Measurements from ENCODE around the gene CTBP2. TPM values are rescaled to one million over a fixed set of nuclear protein-coding genes. Genes with fewer than 3 reads are reported as not detected.

The CTBP2 gene
- total RNA-seq, 2 donors from 2014 or later, result 32.0 to 49.0 TPM

DNA sequence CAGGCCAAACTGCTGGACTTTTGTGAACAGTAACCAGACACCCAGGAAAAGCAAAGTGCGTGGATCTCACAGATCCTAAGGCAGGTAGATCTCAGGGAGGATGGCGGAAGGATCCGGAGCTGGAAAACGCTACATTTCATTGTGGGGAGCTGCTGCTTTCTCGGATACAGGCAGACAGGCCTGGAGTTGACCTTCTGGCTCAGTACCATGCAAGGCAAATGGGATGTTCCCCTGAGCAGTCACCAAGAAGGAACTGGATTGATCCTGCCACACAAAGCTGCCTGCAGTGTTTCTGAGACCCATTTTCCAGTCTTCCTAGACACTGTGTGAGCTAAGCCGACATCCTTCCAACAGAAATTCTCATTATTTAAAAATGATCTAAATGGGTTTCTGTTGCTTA, 152.9 kb downstream of the CTBP2 start:
- no peak for TF ChIP-seq POLR2A (IDR thresholded peaks at IDR 0.05)
- TF ChIP-seq, protein P1, sequence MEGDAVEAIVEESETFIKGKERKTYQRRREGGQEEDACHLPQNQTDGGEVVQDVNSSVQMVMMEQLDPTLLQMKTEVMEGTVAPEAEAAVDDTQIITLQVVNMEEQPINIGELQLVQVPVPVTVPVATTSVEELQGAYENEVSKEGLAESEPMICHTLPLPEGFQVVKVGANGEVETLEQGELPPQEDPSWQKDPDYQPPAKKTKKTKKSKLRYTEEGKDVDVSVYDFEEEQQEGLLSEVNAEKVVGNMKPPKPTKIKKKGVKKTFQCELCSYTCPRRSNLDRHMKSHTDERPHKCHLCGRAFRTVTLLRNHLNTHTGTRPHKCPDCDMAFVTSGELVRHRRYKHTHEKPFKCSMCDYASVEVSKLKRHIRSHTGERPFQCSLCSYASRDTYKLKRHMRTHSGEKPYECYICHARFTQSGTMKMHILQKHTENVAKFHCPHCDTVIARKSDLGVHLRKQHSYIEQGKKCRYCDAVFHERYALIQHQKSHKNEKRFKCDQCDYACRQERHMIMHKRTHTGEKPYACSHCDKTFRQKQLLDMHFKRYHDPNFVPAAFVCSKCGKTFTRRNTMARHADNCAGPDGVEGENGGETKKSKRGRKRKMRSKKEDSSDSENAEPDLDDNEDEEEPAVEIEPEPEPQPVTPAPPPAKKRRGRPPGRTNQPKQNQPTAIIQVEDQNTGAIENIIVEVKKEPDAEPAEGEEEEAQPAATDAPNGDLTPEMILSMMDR (IDR thresholded peaks at IDR 0.05), result no peak
- intact Hi-C loops (cut with DNase I), result no loop called here
- WGBS, 2 donors, result 85 to 91% methylated on average over 6 of the region's 6 CpGs
- ATAC-seq, result no peak
- H3K9me3 ChIP-seq, result no peaks in the 10 kb centered on the region
- peak in 1 of 4 donors; percentile 7 for DNase-seq
- H3K27ac ChIP-seq, result no peak overlapping the region
- peaks cover 21% of the 10 kb centered on the region for H3K4me1 ChIP-seq
- no peaks in the 10 kb centered on the region for H3K36me3 ChIP-seq (replicated peaks in 1 of 2; ENCODE audit: insufficient read depth in 1 of 2, low read depth in 2 of 2)
- H3K27me3 ChIP-seq, result no peaks in the 10 kb centered on the region
- no peak overlapping the region for H3K4me3 ChIP-seq

DNA sequence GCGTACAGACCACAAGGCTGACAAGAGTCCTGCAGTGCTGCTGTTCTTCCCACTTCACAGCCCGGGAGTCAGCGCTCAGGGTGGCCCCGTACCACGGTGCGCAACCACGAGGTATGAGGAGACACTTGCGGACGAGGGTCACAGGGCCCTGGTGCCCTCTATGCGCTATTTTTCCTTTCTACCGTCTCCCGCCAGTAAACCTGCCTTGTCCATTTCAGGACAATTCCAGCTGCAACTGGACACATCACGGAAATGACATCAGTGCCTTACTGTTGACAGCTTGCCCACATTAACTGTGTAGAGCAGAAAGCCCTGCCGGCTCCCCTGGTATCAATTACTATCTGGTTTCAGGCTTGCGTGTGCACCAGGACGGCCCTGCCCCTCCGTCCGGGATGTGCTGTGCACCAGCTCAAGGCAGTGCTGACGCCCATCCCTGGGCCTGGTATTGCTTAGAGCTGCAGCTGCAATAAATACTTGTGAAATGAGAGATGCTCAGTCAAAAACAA, 153.4 kb downstream of the CTBP2 start:
- H3K36me3 ChIP-seq (replicated peaks in 1 of 2; ENCODE audit: insufficient read depth in 1 of 2, low read depth in 2 of 2), result no peaks in the 10 kb centered on the region
- no peaks in the 10 kb centered on the region for H3K27me3 ChIP-seq
- no peak for ATAC-seq
- peak in 2 of 4 donors; percentile 4 to 11 for DNase-seq
- TF ChIP-seq, protein P1 (IDR thresholded peaks at IDR 0.05), result no peak
- TF ChIP-seq POLR2A (IDR thresholded peaks at IDR 0.05), result no peak
- no peak overlapping the region for H3K4me3 ChIP-seq
- peaks cover 22% of the 10 kb centered on the region for H3K4me1 ChIP-seq
- H3K27ac ChIP-seq, result no peak overlapping the region
- intact Hi-C loops (cut with DNase I), result no loop called here
- no peaks in the 10 kb centered on the region for H3K9me3 ChIP-seq
- 82 to 83% methylated on average over 19 of the region's 19 CpGs for WGBS, 2 donors

GRCh38 chr10:125006188-125006680, 154.1 kb downstream of the CTBP2 start:
- no peaks in the 10 kb centered on the region for H3K9me3 ChIP-seq
- no peak overlapping the region for H3K27ac ChIP-seq
- intact Hi-C loops (cut with DNase I), result no loop called here

GRCh38 chr10:125005312-125006187, 154.8 kb downstream of the CTBP2 start:
- peak in 2 of 4 donors; percentile 4 to 8 for DNase-seq
- Histone ChIP-seq H3K4me3 (no peak overlapping the region), H3K27me3 (no peaks in the 10 kb centered on the region), H3K4me1 (peaks cover 36% of the 10 kb centered on the region), H3K36me3 (replicated peaks in 1 of 2; ENCODE audit: insufficient read depth in 1 of 2, low read depth in 2 of 2) (no peaks in the 10 kb centered on the region), H3K27ac (no peak overlapping the region), H3K9me3 (no peaks in the 10 kb centered on the region)
- ATAC-seq, result no peak
- 90 to 91% methylated on average over 20 to 36 of the region's 36 CpGs for WGBS, 2 donors
- TF ChIP-seq POLR2A (IDR thresholded peaks at IDR 0.05), result no peak
- TF ChIP-seq, protein P1 (IDR thresholded peaks at IDR 0.05), result no peak
- intact Hi-C loops (cut with DNase I), result no loop called here

More at GRCh38 chr10:125006188-125006680, 154.1 kb downstream of the CTBP2 start:
- no peaks in the 10 kb centered on the region for H3K27me3 ChIP-seq
- no peaks in the 10 kb centered on the region for H3K36me3 ChIP-seq (replicated peaks in 1 of 2; ENCODE audit: insufficient read depth in 1 of 2, low read depth in 2 of 2)
- H3K4me3 ChIP-seq, result no peak overlapping the region
- TF ChIP-seq, protein P1 (IDR thresholded peaks at IDR 0.05), result no peak
- TF ChIP-seq POLR2A (IDR thresholded peaks at IDR 0.05), result no peak
- WGBS, 2 donors, result 87 to 88% methylated on average over 9 of the region's 9 CpGs
- ATAC-seq (no peak), DNase-seq (peak in 1 of 4 donors; percentile 11)
- peaks cover 30% of the 10 kb centered on the region for H3K4me1 ChIP-seq
